Skeletal muscle satellite cell (primary cell): ENCODE results near the gene COX5A. TPM values are rescaled to one million over a fixed set of nuclear protein-coding genes. Genes with fewer than 3 reads are reported as not detected.
A peak's percentile ranks its signal among the peaks of the same experiment; 100 is the strongest.

Source experiments
- H3K27me3 ChIP-seq: 2 replicates; pipeline ENCODE4 v1.7.0; 2013; ENCODE audit warnings: low read length; ENCODE audit not compliant: control insufficient read depth, insufficient read depth
- H3K36me3 ChIP-seq: 2 replicates; pipeline ENCODE4 v1.7.0; 2013; ENCODE audit warnings: mild to moderate bottlenecking, control low read depth, low read length; ENCODE audit not compliant: insufficient read depth
- H3K4me1 ChIP-seq: 2 replicates; pipeline ENCODE4 v1.7.0; 2013; ENCODE audit warnings: low read length; ENCODE audit not compliant: control insufficient read depth, insufficient read depth
- H3K4me2 ChIP-seq: 2 replicates; pipeline ENCODE4 v1.7.0; 2013; ENCODE audit warnings: mild to moderate bottlenecking, low read length
- H3K4me3 ChIP-seq: 2 replicates; pipeline ENCODE4 v1.7.0; 2013; ENCODE audit warnings: low read length
- H3K9ac ChIP-seq: 2 replicates; pipeline ENCODE4 v1.7.0; 2013; ENCODE audit warnings: mild to moderate bottlenecking, low read depth, low read length, moderate library complexity
- H3K9me3 ChIP-seq: replicated peaks from 2 replicates; pipeline ENCODE4 v1.7.0; 2013; ENCODE audit warnings: mild to moderate bottlenecking, control low read depth, low read length
- total RNA-seq: library from RNA; depleted of rRNA; stranded (reverse); fragments of >200 nt; gene quantifications from 2 replicates; pipeline ENCODE4 v1.2.3, GENCODE V29; 2012; rRNA removed

The COX5A gene
- 68.4 and 80.2 TPM in 2 replicates for total RNA-seq

GRCh38 chr15:74937590-74938371 lies at the start of gene COX5A:
Gene COX5A, minus strand, starts transcription at chr15:74938073. Its CDS starts 59 bp downstream, at chr15:74938014.
- Histone ChIP-seq H3K9me3 (no peaks in the 10 kb centered on the region), H3K4me1 (no peaks in the 10 kb centered on the region), H3K27me3 (peaks cover 4% of the 10 kb centered on the region), H3K4me3 (peak within 1 kb of the TSS; percentile 90), H3K9ac (peak within 1 kb of the TSS; percentile 96), H3K36me3 (no peaks in the 10 kb centered on the region), H3K4me2 (peak within 1 kb of the TSS; percentile 83)

- no peak overlapping the region for H3K9ac ChIP-seq
- peaks cover 2% of the 10 kb centered on the region for H3K4me1 ChIP-seq
- H3K9me3 ChIP-seq = no peaks in the 10 kb centered on the region
- no peak overlapping the region for H3K4me2 ChIP-seq
- no peak overlapping the region for H3K4me3 ChIP-seq
- H3K36me3 ChIP-seq = no peaks in the 10 kb centered on the region
- H3K27me3 ChIP-seq = peaks cover 27% of the 10 kb centered on the region
These were observed 45.9 kb upstream of the COX5A start for GRCh38 chr15:74983725-74984231.

DNA sequence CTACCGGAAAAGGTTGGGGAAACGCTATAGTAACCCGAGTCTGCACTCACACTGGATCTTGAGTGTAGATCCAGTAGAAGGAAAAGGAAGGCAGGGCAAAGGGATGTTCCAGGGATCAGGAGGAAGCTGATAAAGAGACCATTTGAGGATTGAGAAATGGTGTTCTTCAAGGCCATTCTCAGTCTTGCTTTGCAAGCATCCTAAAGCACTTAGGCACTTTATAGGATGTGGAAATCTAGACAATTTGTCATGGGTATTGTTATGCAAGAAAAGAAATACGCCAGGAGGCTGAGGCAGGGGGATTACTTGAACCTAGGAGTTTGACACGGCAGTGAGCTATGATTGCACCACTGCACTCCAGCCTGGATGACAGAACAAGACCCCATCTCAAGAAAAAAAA lies 44.3 kb upstream of the COX5A start:
- H3K4me1 ChIP-seq = peaks cover 11% of the 10 kb centered on the region
- H3K4me3 ChIP-seq = no peak overlapping the region
- no peaks in the 10 kb centered on the region for H3K36me3 ChIP-seq
- H3K9ac ChIP-seq = no peak overlapping the region
- H3K9me3 ChIP-seq = no peaks in the 10 kb centered on the region
- H3K27me3 ChIP-seq = peaks cover 27% of the 10 kb centered on the region
- no peak overlapping the region for H3K4me2 ChIP-seq

- Histone ChIP-seq H3K4me1 (peaks cover 11% of the 10 kb centered on the region), H3K4me2 (no peak overlapping the region), H3K4me3 (no peak overlapping the region), H3K9me3 (no peaks in the 10 kb centered on the region), H3K9ac (no peak overlapping the region), H3K36me3 (no peaks in the 10 kb centered on the region), H3K27me3 (peaks cover 9% of the 10 kb centered on the region)
These were observed 40.6 kb upstream of the COX5A start for GRCh38 chr15:74978503-74978902.

GRCh38 chr15:74978077-74978476 lies 40.2 kb upstream of the COX5A start:
- Histone ChIP-seq H3K4me3 (no peak overlapping the region), H3K9ac (no peak overlapping the region), H3K36me3 (no peaks in the 10 kb centered on the region), H3K4me2 (no peak overlapping the region), H3K4me1 (peaks cover 11% of the 10 kb centered on the region), H3K9me3 (no peaks in the 10 kb centered on the region), H3K27me3 (peaks cover 11% of the 10 kb centered on the region)

GRCh38 chr15:74977599-74977998 lies 39.7 kb upstream of the COX5A start:
- Histone ChIP-seq H3K27me3 (peaks cover 16% of the 10 kb centered on the region), H3K4me3 (no peak overlapping the region), H3K4me1 (peaks cover 11% of the 10 kb centered on the region), H3K9me3 (no peaks in the 10 kb centered on the region), H3K4me2 (no peak overlapping the region), H3K36me3 (no peaks in the 10 kb centered on the region), H3K9ac (no peak overlapping the region)

DNA sequence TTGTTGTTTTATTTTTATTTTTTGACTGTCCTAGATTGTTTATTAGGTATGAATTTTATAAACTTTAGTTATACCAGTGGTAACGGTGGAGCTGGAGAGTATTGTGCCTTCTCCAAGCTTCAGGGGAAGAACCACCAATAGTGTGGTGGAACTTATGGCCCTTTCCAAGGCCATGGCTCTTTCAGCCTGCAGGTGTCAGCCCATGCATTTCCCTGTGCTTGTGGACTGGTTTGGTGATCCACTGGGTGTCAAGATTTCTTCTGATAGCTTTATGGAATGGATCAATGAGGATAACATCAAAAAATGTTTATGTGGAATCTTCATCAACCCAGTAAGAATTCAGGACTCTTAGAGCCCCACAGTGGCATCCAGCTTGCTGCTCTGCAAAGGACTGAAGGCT lies 38.3 kb upstream of the COX5A start:
- H3K9me3 ChIP-seq = no peaks in the 10 kb centered on the region
- no peak overlapping the region for H3K4me3 ChIP-seq
- peaks cover 18% of the 10 kb centered on the region for H3K27me3 ChIP-seq
- H3K36me3 ChIP-seq = no peaks in the 10 kb centered on the region
- no peak overlapping the region for H3K4me2 ChIP-seq
- H3K9ac ChIP-seq = no peak overlapping the region
- peaks cover 11% of the 10 kb centered on the region for H3K4me1 ChIP-seq

DNA sequence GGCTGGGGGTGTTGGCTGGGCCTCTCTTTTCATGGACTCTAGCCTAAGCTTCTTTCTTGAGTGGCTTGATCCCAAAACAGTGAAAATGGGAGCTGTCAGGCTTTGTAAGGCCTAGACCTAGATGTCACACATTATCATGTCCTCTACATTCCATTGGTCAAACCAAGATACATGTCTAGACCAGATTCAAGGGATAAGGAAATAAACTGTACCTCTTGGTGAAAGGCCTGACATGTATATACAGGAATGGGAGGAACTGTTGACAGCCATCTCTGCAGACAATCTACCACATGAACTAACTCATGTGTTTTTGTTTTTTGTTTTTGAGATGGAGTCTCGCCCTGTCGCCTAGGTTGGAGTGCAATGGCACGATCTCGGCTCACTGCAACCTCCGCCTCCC lies 29.8 kb upstream of the COX5A start:
- H3K4me1 ChIP-seq = peaks cover 10% of the 10 kb centered on the region
- H3K4me2 ChIP-seq = no peak overlapping the region
- H3K36me3 ChIP-seq = no peaks in the 10 kb centered on the region
- no peaks in the 10 kb centered on the region for H3K9me3 ChIP-seq
- H3K27me3 ChIP-seq = peaks cover 3% of the 10 kb centered on the region
- H3K4me3 ChIP-seq = no peak overlapping the region
- H3K9ac ChIP-seq = no peak overlapping the region

- H3K4me2 ChIP-seq = peak overlapping the region; percentile 12
- H3K4me1 ChIP-seq = peaks cover 10% of the 10 kb centered on the region
- no peak overlapping the region for H3K9ac ChIP-seq
- no peak overlapping the region for H3K4me3 ChIP-seq
- H3K27me3 ChIP-seq = peaks cover 7% of the 10 kb centered on the region
- no peaks in the 10 kb centered on the region for H3K9me3 ChIP-seq
- no peaks in the 10 kb centered on the region for H3K36me3 ChIP-seq
These were observed 26.9 kb upstream of the COX5A start for GRCh38 chr15:74964794-74965193.

- Histone ChIP-seq H3K36me3 (no peaks in the 10 kb centered on the region), H3K9ac (no peak overlapping the region), H3K9me3 (no peaks in the 10 kb centered on the region), H3K4me3 (no peak overlapping the region), H3K4me1 (peaks cover 18% of the 10 kb centered on the region), H3K27me3 (peaks cover 21% of the 10 kb centered on the region), H3K4me2 (no peak overlapping the region)
These were observed 25.3 kb upstream of the COX5A start for GRCh38 chr15:74963213-74963612.

DNA sequence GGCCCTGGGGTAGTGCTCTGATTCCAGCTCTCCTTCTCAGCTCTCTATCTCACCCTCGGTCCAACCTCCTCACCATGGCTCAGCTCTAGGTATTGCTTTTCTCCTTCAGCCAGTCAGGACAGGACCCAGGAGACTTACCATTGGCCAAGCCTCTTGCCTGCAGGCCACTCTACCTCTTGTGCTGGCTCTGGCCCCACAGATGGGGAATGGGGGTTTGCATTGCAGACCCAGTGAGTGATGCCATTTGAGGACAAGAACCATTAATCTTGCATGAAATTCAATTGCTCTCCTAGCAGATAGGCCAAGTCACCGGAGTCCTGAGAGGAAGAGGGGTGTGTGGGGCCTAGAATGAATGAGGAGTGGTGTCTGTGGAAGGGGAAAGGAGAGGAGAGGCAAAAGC lies 24.8 kb upstream of the COX5A start:
- peaks cover 26% of the 10 kb centered on the region for H3K27me3 ChIP-seq
- H3K4me2 ChIP-seq = no peak overlapping the region
- H3K9ac ChIP-seq = no peak overlapping the region
- no peaks in the 10 kb centered on the region for H3K9me3 ChIP-seq
- H3K4me1 ChIP-seq = peaks cover 24% of the 10 kb centered on the region
- H3K36me3 ChIP-seq = no peaks in the 10 kb centered on the region
- H3K4me3 ChIP-seq = no peak overlapping the region

- H3K9ac ChIP-seq = no peak overlapping the region
- no peaks in the 10 kb centered on the region for H3K36me3 ChIP-seq
- H3K27me3 ChIP-seq = peaks cover 31% of the 10 kb centered on the region
- H3K4me1 ChIP-seq = peaks cover 28% of the 10 kb centered on the region
- no peak overlapping the region for H3K4me2 ChIP-seq
- no peak overlapping the region for H3K4me3 ChIP-seq
- no peaks in the 10 kb centered on the region for H3K9me3 ChIP-seq
These were observed 24.3 kb upstream of the COX5A start for GRCh38 chr15:74962219-74962618.
